ENCODE data around the gene GAS7. TPM values are rescaled to one million over a fixed set of nuclear protein-coding genes. Genes with fewer than 3 reads are reported as not detected.

GAS7 gene
- total and polyA plus RNA-seq, 12 donors: 3.6 to 54.9 (median 28.0) TPM

GRCh38 chr17:10045871-10046658 lies 152.3 kb downstream of the GAS7 start:
- intact Hi-C loops (cut with DNase I): no loop called here
- Histone ChIP-seq H3K4me3 (no peak overlapping the region), H3K9me3 (replicated peaks in 1 of 3) (no peaks in the 10 kb centered on the region), H3K27me3 (no peaks in the 10 kb centered on the region), H3K4me1 (replicated peaks in 1 of 2) (peaks cover 0 to 4% of the 10 kb centered on the region in 2 donors), H3K27ac (no peak overlapping the region), H3K36me3 (replicated peaks in 1 of 2) (no peaks in the 10 kb centered on the region)
- 79 to 82% (median 80%) methylated on average over 17 of the region's 17 CpGs for WGBS, 4 donors
- no peak for TF ChIP-seq CTCF (IDR thresholded peaks at IDR 0.05)
- TF ChIP-seq POLR2A (IDR thresholded peaks at IDR 0.05): no peak
- DNase-seq: no peak

DNA sequence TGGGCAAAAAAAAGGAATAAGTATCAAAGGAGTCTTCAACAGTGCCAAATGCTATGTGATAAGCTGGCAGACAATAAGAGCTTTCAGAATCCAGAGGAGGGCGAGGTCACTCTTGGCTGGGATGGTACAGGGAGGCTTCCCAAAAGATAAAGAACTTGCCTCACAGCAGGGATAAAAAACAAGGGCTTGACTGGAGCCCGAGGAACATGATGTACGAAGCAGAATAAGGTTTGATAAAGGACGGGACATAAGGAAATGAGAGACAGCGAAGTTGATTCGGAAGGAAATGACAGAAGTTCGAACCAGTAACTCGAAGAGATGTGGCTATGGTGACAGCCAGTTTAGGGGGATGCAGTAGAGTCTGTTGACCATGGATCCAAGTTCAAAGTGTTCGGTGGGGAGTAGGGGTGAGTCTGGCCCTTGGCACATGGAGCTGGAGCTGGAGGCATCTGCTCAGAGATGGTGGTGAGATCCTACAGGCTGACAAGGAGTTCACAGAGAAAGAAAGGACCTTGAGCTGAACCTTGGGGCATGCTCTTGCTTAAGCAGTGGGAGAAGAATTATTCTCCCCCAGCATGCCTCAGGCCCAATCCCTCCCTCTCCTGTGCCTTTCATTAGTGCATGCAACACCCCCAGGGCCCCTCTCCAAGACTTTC lies 155.7 kb downstream of the GAS7 start:
- TF ChIP-seq CTCF (IDR thresholded peaks at IDR 0.05): no peak
- TF ChIP-seq POLR2A (IDR thresholded peaks at IDR 0.05): no peak
- 59 to 81% (median 77%) methylated on average over 9 of the region's 9 CpGs for WGBS, 4 donors

GRCh38 chr17:10041916-10042588 lies 156.4 kb downstream of the GAS7 start:
- Histone ChIP-seq H3K4me3 (no peak overlapping the region), H3K27ac (peak overlapping the region in 1 of 5 donors; percentile 58), H3K4me1 (replicated peaks in 1 of 2) (no peaks in the 10 kb centered on the region), H3K9me3 (replicated peaks in 1 of 3) (no peaks in the 10 kb centered on the region), H3K36me3 (replicated peaks in 1 of 2) (no peaks in the 10 kb centered on the region), H3K27me3 (no peaks in the 10 kb centered on the region)
- intact Hi-C loops (cut with DNase I): loop anchor here in 1 of 2 donors (5.0 kb wide), 1 partner anchor 50 kb away; no protein-coding TSS in a partner anchor
- peak in 1 of 7 donors; percentile 34 for DNase-seq
- 66 to 89% (median 77%) methylated on average over 16 to 17 of the region's 17 CpGs for WGBS, 4 donors
- no peak for TF ChIP-seq CTCF (IDR thresholded peaks at IDR 0.05)
- TF ChIP-seq POLR2A (IDR thresholded peaks at IDR 0.05): no peak

More for the DNA sequence above, 155.7 kb downstream of the GAS7 start:
- no peaks in the 10 kb centered on the region for H3K27me3 ChIP-seq
- H3K4me3 ChIP-seq: no peak overlapping the region
- H3K4me1 ChIP-seq (replicated peaks in 1 of 2): no peaks in the 10 kb centered on the region
- peak in 3 of 7 donors; percentile 55 to 86 (median 70) for DNase-seq
- no peaks in the 10 kb centered on the region for H3K36me3 ChIP-seq (replicated peaks in 1 of 2)
- peak overlapping the region in 2 of 5 donors; percentile 58 for H3K27ac ChIP-seq
- no peaks in the 10 kb centered on the region for H3K9me3 ChIP-seq (replicated peaks in 1 of 3)
- intact Hi-C loops (cut with DNase I): loop anchor here in 1 of 2 donors (5.0 kb wide), 1 partner anchor 50 kb away; no protein-coding TSS in a partner anchor

- Histone ChIP-seq H3K4me1 (replicated peaks in 1 of 2) (no peaks in the 10 kb centered on the region), H3K36me3 (replicated peaks in 1 of 2) (no peaks in the 10 kb centered on the region), H3K27ac (no peak overlapping the region), H3K27me3 (no peaks in the 10 kb centered on the region), H3K4me3 (no peak overlapping the region), H3K9me3 (replicated peaks in 1 of 3) (no peaks in the 10 kb centered on the region)
- no peak for TF ChIP-seq POLR2A (IDR thresholded peaks at IDR 0.05)
- intact Hi-C loops (cut with DNase I): loop anchor here in 1 of 2 donors (5.0 kb wide), 1 partner anchor 51 kb away; no protein-coding TSS in a partner anchor
- peak in 2 of 7 donors; percentile 34 to 52 for DNase-seq
- 52 to 82% (median 65%) methylated on average over 4 of the region's 4 CpGs for WGBS, 4 donors
Observed at GRCh38 chr17:10041287-10041612, 157.2 kb downstream of the GAS7 start.
